Measurements from ENCODE around the gene DIP2C. TPM values are rescaled to one million over a fixed set of nuclear protein-coding genes. Genes with fewer than 3 reads are reported as not detected.

Gene DIP2C
- total and polyA plus RNA-seq, 7 experiments from 2014 or later = 1.1 to 8.7 (median 4.5) TPM

DNA sequence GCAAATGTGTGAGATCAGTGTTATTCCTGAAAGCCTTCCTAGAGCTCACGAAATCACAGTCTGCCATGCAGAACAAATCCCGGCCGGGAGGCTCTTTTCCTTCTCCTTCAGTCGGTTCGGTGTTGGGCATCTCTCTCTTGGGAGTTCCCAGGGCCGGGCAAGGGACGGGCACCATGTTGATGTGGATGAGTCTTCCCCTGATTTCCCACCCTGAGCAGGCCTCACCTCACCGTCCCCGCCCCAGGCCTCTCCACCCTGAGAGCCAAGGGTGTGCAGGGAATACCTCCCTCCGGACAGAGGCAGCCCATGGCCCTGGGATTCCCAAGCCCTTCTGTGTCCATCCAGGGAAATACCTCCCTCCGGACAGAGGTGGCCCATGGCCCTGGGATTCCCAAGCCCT lies 28.0 kb upstream of the DIP2C start:
- no peak overlapping the region for H3K4me3 Mint-ChIP-seq
- H3K27ac Mint-ChIP-seq = no peak overlapping the region
- peaks cover 0 to 30% (median 12%) of the 10 kb centered on the region in 5 donors for H3K27me3 Mint-ChIP-seq
- Histone ChIP-seq H3K4me3 (ENCODE audit: low read length) (no peak overlapping the region), H3K36me3 (ENCODE audit: control insufficient read depth in 2 of 3, insufficient read depth in 3 of 3, low read length in 3 of 3) (no peaks in the 10 kb centered on the region), H3K27ac (ENCODE audit: low read depth, low read length) (no peak overlapping the region), H3K9me3 (ENCODE audit: control insufficient read depth in 2 of 3, low read length in 3 of 3) (no peaks in the 10 kb centered on the region), H3K4me1 (ENCODE audit: control insufficient read depth in 2 of 2, insufficient read depth in 2 of 2, low read length in 2 of 2) (no peaks in the 10 kb centered on the region), H3K27me3 (ENCODE audit: control insufficient read depth in 2 of 2, insufficient read depth in 2 of 2, low read length in 2 of 2) (no peaks in the 10 kb centered on the region)
- H3K9me3 Mint-ChIP-seq = peaks cover 0 to 21% (median 11%) of the 10 kb centered on the region in 11 donors
- no peaks in the 10 kb centered on the region for H3K4me1 Mint-ChIP-seq
- ChIA-PET POLR2A (no interaction called here), CTCF (no interaction called here)
- DNase-seq (no peak), ATAC-seq (no peak)
- intact Hi-C loops (cut with micrococcal nuclease) = no loop called here
- H3K36me3 Mint-ChIP-seq = peaks cover 0 to 5% (median 0%) of the 10 kb centered on the region in 5 donors

DNA sequence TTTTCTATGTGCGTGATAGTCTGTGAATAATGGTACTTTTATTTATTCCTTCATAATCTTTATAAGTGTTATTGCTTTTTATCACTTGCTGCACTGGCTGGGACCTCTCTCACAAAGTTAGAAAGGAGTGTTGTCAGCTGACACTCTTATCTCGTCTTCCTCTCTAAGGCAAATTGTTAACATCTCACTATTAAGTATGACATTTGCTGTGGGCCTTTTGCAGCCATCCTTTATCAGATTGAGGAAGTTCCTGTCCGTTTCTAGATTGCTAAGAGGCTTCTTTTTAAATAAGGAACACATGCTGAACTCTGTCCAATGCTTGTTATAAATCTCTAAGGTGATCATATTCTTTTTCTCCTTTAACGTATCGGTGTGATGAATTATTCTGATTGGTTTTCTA lies 27.4 kb upstream of the DIP2C start:
- Mint-ChIP-seq H3K9me3 (peaks cover 0 to 21% (median 11%) of the 10 kb centered on the region in 11 donors), H3K4me1 (no peaks in the 10 kb centered on the region), H3K27me3 (peaks cover 0 to 30% (median 12%) of the 10 kb centered on the region in 5 donors), H3K27ac (no peak overlapping the region), H3K36me3 (peaks cover 0 to 5% (median 0%) of the 10 kb centered on the region in 5 donors), H3K4me3 (no peak overlapping the region)
- Histone ChIP-seq H3K4me1 (ENCODE audit: control insufficient read depth in 2 of 2, insufficient read depth in 2 of 2, low read length in 2 of 2) (no peaks in the 10 kb centered on the region), H3K9me3 (ENCODE audit: control insufficient read depth in 2 of 3, low read length in 3 of 3) (no peaks in the 10 kb centered on the region), H3K27me3 (ENCODE audit: control insufficient read depth in 2 of 2, insufficient read depth in 2 of 2, low read length in 2 of 2) (no peaks in the 10 kb centered on the region), H3K36me3 (ENCODE audit: control insufficient read depth in 2 of 3, insufficient read depth in 3 of 3, low read length in 3 of 3) (no peaks in the 10 kb centered on the region), H3K4me3 (ENCODE audit: low read length) (no peak overlapping the region), H3K27ac (ENCODE audit: low read depth, low read length) (no peak overlapping the region)
- intact Hi-C loops (cut with micrococcal nuclease) = no loop called here
- DNase-seq = no peak
- ATAC-seq = no peak
- POLR2A ChIA-PET = no interaction called here
- CTCF ChIA-PET = no interaction called here

DNA sequence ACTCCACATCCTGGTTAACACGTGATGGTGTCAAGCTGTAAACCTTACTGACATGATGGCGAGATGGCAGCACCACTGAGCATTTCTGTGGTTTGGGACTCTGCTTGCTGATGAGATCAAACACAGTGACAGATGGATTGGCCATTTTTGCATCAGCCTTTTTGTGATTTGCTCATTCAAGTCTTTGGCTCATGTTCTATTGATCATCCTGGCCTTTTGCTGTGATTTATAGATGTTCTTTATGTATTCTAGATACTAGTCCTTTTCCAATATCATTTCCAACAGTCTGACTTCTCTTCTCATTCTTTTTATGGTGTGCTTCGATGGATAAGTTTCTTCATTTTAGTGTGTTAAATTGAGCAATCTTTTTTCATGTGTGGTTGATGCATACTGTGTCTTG lies 24.7 kb upstream of the DIP2C start:
- H3K27ac ChIP-seq (ENCODE audit: low read depth, low read length) = no peak overlapping the region
- H3K4me1 Mint-ChIP-seq = no peaks in the 10 kb centered on the region
- no peak overlapping the region for H3K27ac Mint-ChIP-seq
- H3K9me3 Mint-ChIP-seq = peaks cover 0 to 21% (median 11%) of the 10 kb centered on the region in 11 donors
- H3K9me3 ChIP-seq (ENCODE audit: control insufficient read depth in 2 of 3, low read length in 3 of 3) = no peaks in the 10 kb centered on the region
- ChIA-PET POLR2A (no interaction called here), CTCF (no interaction called here)
- no peak for ATAC-seq
- no peaks in the 10 kb centered on the region for H3K4me1 ChIP-seq (ENCODE audit: control insufficient read depth in 2 of 2, insufficient read depth in 2 of 2, low read length in 2 of 2)
- peaks cover 6 to 40% (median 18%) of the 10 kb centered on the region in 5 donors for H3K27me3 Mint-ChIP-seq
- no peaks in the 10 kb centered on the region for H3K36me3 ChIP-seq (ENCODE audit: control insufficient read depth in 2 of 3, insufficient read depth in 3 of 3, low read length in 3 of 3)
- peaks cover 0 to 5% (median 0%) of the 10 kb centered on the region in 5 donors for H3K36me3 Mint-ChIP-seq
- no peak overlapping the region for H3K4me3 Mint-ChIP-seq
- DNase-seq = no peak
- H3K27me3 ChIP-seq (ENCODE audit: control insufficient read depth in 2 of 2, insufficient read depth in 2 of 2, low read length in 2 of 2) = no peaks in the 10 kb centered on the region
- no peak overlapping the region for H3K4me3 ChIP-seq (ENCODE audit: low read length)
- intact Hi-C loops (cut with micrococcal nuclease) = no loop called here

DNA sequence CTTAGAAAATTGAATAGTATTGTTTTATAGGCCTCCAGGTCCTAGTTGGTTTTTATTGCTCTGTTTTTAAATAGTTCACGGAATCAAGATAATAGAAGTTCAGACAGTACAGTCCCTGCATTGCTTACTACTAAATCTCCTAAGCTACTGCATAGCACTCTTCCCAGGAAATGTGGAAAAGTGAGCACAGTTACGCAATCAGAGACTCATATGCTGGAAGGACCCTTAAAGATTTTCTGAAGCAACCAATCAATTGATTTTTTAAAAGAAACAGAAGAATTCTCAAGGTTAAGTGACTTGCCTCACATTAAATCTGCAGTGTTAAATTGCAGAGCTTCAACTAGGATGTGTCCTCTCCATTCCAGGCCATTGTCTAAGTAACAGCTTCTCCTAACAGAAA lies 23.1 kb upstream of the DIP2C start:
- Mint-ChIP-seq H3K27me3 (peaks cover 12 to 35% (median 16%) of the 10 kb centered on the region in 5 donors), H3K36me3 (peaks cover 0 to 5% (median 0%) of the 10 kb centered on the region in 5 donors), H3K4me1 (no peaks in the 10 kb centered on the region), H3K4me3 (no peak overlapping the region), H3K27ac (no peak overlapping the region), H3K9me3 (peaks cover 0 to 21% (median 11%) of the 10 kb centered on the region in 11 donors)
- no peaks in the 10 kb centered on the region for H3K27me3 ChIP-seq (ENCODE audit: control insufficient read depth in 2 of 2, insufficient read depth in 2 of 2, low read length in 2 of 2)
- DNase-seq = no peak
- H3K4me3 ChIP-seq (ENCODE audit: low read length) = no peak overlapping the region
- H3K4me1 ChIP-seq (ENCODE audit: control insufficient read depth in 2 of 2, insufficient read depth in 2 of 2, low read length in 2 of 2) = no peaks in the 10 kb centered on the region
- no peaks in the 10 kb centered on the region for H3K9me3 ChIP-seq (ENCODE audit: control insufficient read depth in 2 of 3, low read length in 3 of 3)
- ChIA-PET POLR2A (no interaction called here), CTCF (no interaction called here)
- H3K27ac ChIP-seq (ENCODE audit: low read depth, low read length) = no peak overlapping the region
- no peak for ATAC-seq
- H3K36me3 ChIP-seq (ENCODE audit: control insufficient read depth in 2 of 3, insufficient read depth in 3 of 3, low read length in 3 of 3) = no peaks in the 10 kb centered on the region
- intact Hi-C loops (cut with micrococcal nuclease) = no loop called here

DNA sequence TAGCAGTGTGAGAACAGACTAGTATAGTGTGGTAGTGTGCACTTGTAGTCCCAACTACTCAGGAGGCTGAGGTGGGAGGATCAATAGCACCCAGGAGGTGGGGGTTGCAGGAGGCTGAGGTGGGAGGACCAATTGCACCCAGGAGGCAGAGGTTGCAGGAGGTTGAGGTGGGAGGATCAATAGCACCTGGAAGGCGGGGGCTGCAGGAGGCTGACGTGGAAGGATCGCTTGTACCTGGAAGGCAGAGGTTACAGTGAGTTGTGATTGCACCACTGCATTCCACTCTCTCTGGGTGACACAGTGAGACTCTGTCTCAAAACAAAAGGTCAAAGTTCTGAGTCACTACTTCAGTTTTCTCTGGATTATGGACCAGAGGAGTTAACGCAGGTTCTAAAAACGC lies 22.6 kb upstream of the DIP2C start:
- DNase-seq = no peak
- no peak overlapping the region for H3K4me3 Mint-ChIP-seq
- POLR2A ChIA-PET = no interaction called here
- Histone ChIP-seq H3K4me1 (ENCODE audit: control insufficient read depth in 2 of 2, insufficient read depth in 2 of 2, low read length in 2 of 2) (no peaks in the 10 kb centered on the region), H3K27ac (ENCODE audit: low read depth, low read length) (no peak overlapping the region), H3K27me3 (ENCODE audit: control insufficient read depth in 2 of 2, insufficient read depth in 2 of 2, low read length in 2 of 2) (no peaks in the 10 kb centered on the region), H3K4me3 (ENCODE audit: low read length) (no peak overlapping the region), H3K9me3 (ENCODE audit: control insufficient read depth in 2 of 3, low read length in 3 of 3) (no peaks in the 10 kb centered on the region), H3K36me3 (ENCODE audit: control insufficient read depth in 2 of 3, insufficient read depth in 3 of 3, low read length in 3 of 3) (no peaks in the 10 kb centered on the region)
- H3K36me3 Mint-ChIP-seq = peaks cover 0 to 5% (median 0%) of the 10 kb centered on the region in 5 donors
- H3K27me3 Mint-ChIP-seq = peaks cover 17 to 40% (median 21%) of the 10 kb centered on the region in 5 donors
- intact Hi-C loops (cut with micrococcal nuclease) = no loop called here
- no peak for ATAC-seq
- no peaks in the 10 kb centered on the region for H3K4me1 Mint-ChIP-seq
- H3K9me3 Mint-ChIP-seq = peaks cover 0 to 21% (median 11%) of the 10 kb centered on the region in 11 donors
- CTCF ChIA-PET = no interaction called here
- no peak overlapping the region for H3K27ac Mint-ChIP-seq

DNA sequence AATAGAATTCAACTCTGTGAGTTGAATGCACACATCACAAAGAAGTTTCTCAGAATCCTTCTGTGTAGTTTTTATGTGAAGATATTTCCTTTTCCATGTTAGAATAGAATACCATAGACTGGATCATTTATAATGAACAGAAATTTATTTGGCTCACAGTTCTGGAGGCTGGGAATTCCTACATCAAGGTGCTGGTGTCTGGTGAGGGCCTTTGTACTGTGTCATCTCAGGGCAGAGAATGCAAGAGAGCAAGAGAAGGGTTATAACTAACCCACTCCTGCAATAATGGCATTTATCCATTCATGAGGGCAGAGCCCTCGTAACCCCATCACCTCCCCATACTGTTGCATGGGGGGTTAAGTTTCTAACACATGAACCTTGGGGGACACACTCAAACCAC lies 18.4 kb upstream of the DIP2C start:
- DNase-seq (no peak), ATAC-seq (no peak)
- Histone ChIP-seq H3K27ac (ENCODE audit: low read depth, low read length) (no peak overlapping the region), H3K4me1 (ENCODE audit: control insufficient read depth in 2 of 2, insufficient read depth in 2 of 2, low read length in 2 of 2) (no peaks in the 10 kb centered on the region), H3K27me3 (ENCODE audit: control insufficient read depth in 2 of 2, insufficient read depth in 2 of 2, low read length in 2 of 2) (no peaks in the 10 kb centered on the region), H3K36me3 (ENCODE audit: control insufficient read depth in 2 of 3, insufficient read depth in 3 of 3, low read length in 3 of 3) (no peaks in the 10 kb centered on the region), H3K9me3 (ENCODE audit: control insufficient read depth in 2 of 3, low read length in 3 of 3) (peaks cover 0 to 10% (median 0%) of the 10 kb centered on the region in 3 experiments), H3K4me3 (ENCODE audit: low read length) (no peak overlapping the region)
- Mint-ChIP-seq H3K27me3 (peaks cover 22 to 43% (median 34%) of the 10 kb centered on the region in 5 donors), H3K27ac (no peak overlapping the region), H3K36me3 (peaks cover 0 to 6% (median 0%) of the 10 kb centered on the region in 5 donors), H3K4me3 (no peak overlapping the region), H3K9me3 (peaks cover 0 to 17% (median 6%) of the 10 kb centered on the region in 11 donors), H3K4me1 (no peaks in the 10 kb centered on the region)
- ChIA-PET CTCF (no interaction called here), POLR2A (no interaction called here)
- intact Hi-C loops (cut with micrococcal nuclease) = no loop called here

DNA sequence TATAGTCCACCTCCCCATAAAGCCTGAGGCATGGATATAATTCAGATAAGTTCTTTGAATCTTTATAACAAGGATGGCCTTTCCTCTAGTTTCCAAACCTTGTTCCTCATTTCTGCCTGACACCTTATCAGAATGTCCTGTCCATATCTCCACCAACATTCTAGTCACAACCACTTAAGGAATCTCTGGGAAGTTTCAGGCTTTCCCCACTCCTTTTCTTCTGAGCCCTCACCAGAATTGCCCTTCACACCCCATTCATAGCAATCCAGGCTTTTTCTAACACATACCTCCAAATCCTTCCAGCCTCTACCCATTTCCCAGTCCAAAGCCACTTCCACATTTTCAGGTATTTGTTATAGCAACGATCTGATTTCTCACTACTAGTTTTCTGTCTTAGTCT lies 18.0 kb upstream of the DIP2C start:
- Mint-ChIP-seq H3K36me3 (peaks cover 0 to 9% (median 0%) of the 10 kb centered on the region in 5 donors), H3K27me3 (peaks cover 24 to 45% (median 37%) of the 10 kb centered on the region in 5 donors), H3K4me1 (no peaks in the 10 kb centered on the region), H3K9me3 (peaks cover 0 to 20% (median 8%) of the 10 kb centered on the region in 11 donors), H3K4me3 (no peak overlapping the region), H3K27ac (no peak overlapping the region)
- Histone ChIP-seq H3K27me3 (ENCODE audit: control insufficient read depth in 2 of 2, insufficient read depth in 2 of 2, low read length in 2 of 2) (no peaks in the 10 kb centered on the region), H3K4me3 (ENCODE audit: low read length) (no peak overlapping the region), H3K27ac (ENCODE audit: low read depth, low read length) (no peak overlapping the region), H3K4me1 (ENCODE audit: control insufficient read depth in 2 of 2, insufficient read depth in 2 of 2, low read length in 2 of 2) (no peaks in the 10 kb centered on the region), H3K36me3 (ENCODE audit: control insufficient read depth in 2 of 3, insufficient read depth in 3 of 3, low read length in 3 of 3) (no peaks in the 10 kb centered on the region), H3K9me3 (ENCODE audit: control insufficient read depth in 2 of 3, low read length in 3 of 3) (peaks cover 0 to 11% (median 0%) of the 10 kb centered on the region in 3 experiments)
- no peak for DNase-seq
- ATAC-seq = no peak
- intact Hi-C loops (cut with micrococcal nuclease) = no loop called here
- ChIA-PET POLR2A (no interaction called here), CTCF (no interaction called here)
